K562 (cell line): ENCODE data around the gene ZCCHC3. TPM values are rescaled to one million over a fixed set of nuclear protein-coding genes. Genes with fewer than 3 reads are reported as not detected.
A peak's percentile ranks its signal among the peaks of the same experiment; 100 is the strongest.

Experiments
- CBX1 ChIP-seq: sonication (generic); IDR thresholded peaks from 2 replicates; pipeline ENCODE4 v1.6.1; 2016; ENCODE audit warnings: antibody characterized with exemption, low read depth, mild to moderate bottlenecking
- ESRRA ChIP-seq: fragments of 450-650 bp; IDR thresholded peaks from 2 replicates; pipeline ENCODE4 v1.6.1; 2014; ENCODE audit warnings: low read depth, mild to moderate bottlenecking, moderate library complexity, borderline replicate concordance
- HNRNPL ChIP-seq: fragments of 200-400 bp; formaldehyde crosslinking; IDR thresholded peaks from 2 replicates; pipeline ENCODE4 v1.6.1; 2017; ENCODE audit warnings: low read depth, mild to moderate bottlenecking, low read length
- ILK ChIP-seq: fragments of 450-650 bp; IDR thresholded peaks from 2 replicates; pipeline ENCODE4 v1.6.1; 2016; ENCODE audit warnings: missing genetic modification characterization, low read depth, mild to moderate bottlenecking, missing compliant biosample characterization, moderate library complexity, borderline replicate concordance
- KAT7 ChIP-seq: sonication (generic); formaldehyde crosslinking; IDR thresholded peaks from 2 replicates; pipeline ENCODE4 v1.8.0; 2022; ENCODE audit warnings: missing genetic modification reagents, mild to moderate bottlenecking, borderline replicate concordance
- POLR2G ChIP-seq: fragments of 200-400 bp; formaldehyde crosslinking; IDR thresholded peaks from 2 replicates; pipeline ENCODE4 v1.6.1; 2017; ENCODE audit warnings: low read depth, mild to moderate bottlenecking, antibody characterized with exemption, low read length, moderate library complexity
- POLR2H ChIP-seq: IDR thresholded peaks from 2 replicates; pipeline ENCODE4 v1.6.1; 2016; ENCODE audit warnings: missing genetic modification characterization, low read depth, mild to moderate bottlenecking, control low read depth, missing compliant biosample characterization, moderate library complexity
- SAP30 ChIP-seq: fragments of 200-600 bp; sonication (generic); IDR thresholded peaks from 2 replicates; pipeline ENCODE4 v1.6.1; 2012; ENCODE audit warnings: borderline replicate concordance, low read depth, mild to moderate bottlenecking, moderate library complexity, low read length, control low read depth, inconsistent platforms; ENCODE audit not compliant: insufficient read depth, poor library complexity, severe bottlenecking
- SP1 ChIP-seq: sonication (generic); formaldehyde crosslinking; IDR thresholded peaks from 2 replicates; pipeline ENCODE4 v1.8.1; 2022; ENCODE audit warnings: mild to moderate bottlenecking, missing genetic modification reagents
- ZNF408 ChIP-seq: fragments of 250-450 bp; sonication (Bioruptor Pico); IDR thresholded peaks from 2 replicates; pipeline ENCODE4 v1.4.0; 2020; ENCODE audit warnings: low read depth, mild to moderate bottlenecking, moderate library complexity
- ZNF644 ChIP-seq: fragments of 200-800 bp; sonication (Bioruptor generic); IDR thresholded peaks from 2 replicates; pipeline ENCODE4 v1.6.1; 2016; ENCODE audit warnings: low read depth, missing genetic modification characterization, missing compliant biosample characterization
- ZSCAN29 ChIP-seq: fragments of 450-650 bp; IDR thresholded peaks from 2 replicates; pipeline ENCODE4 v1.6.1; 2017
- polyA plus RNA-seq, 8 experiments: library from polyadenylated mRNA; depleted of rRNA in 4 of 8; stranded (reverse) in 5 of 8; unstranded in 3 of 8; fragments of >200 nt; fragmentation: Nextera tagmentation in 2 of 8; fragmentation: Illumina TruSeq in 1 of 8; extraction: Ambion mirVana in 2 of 8; extraction: Trizol in 1 of 8; gene quantifications; 2 replicates each; pipeline versions ENCODE4 v1.2.1 to v1.2.3, GENCODE V29; 2011 to 2014; ENCODE audit warnings: inconsistent platforms in 1 of 8, missing spikeins in 1 of 8
- total RNA-seq, 7 experiments: library from RNA; depleted of rRNA in 6 of 7; stranded (reverse); fragments of >200 nt in 6 of 7; fragmentation: Illumina TruSeq in 2 of 7; extraction: Trizol in 2 of 7; gene quantifications; 2 replicates each; pipeline versions ENCODE4 v1.2.1 to v1.2.3, GENCODE V29; 2011 to 2021; ENCODE audit warnings: low replicate concordance in 1 of 7
- TF ChIP-seq, protein P1 (sequence below): fragments of 250-450 bp; sonication (Bioruptor Pico); IDR thresholded peaks from 2 replicates; pipeline ENCODE4 v1.5.0; 2021; ENCODE audit warnings: mild to moderate bottlenecking, borderline replicate concordance
- TF ChIP-seq, protein P2 (sequence below): fragments of 200-400 bp; formaldehyde crosslinking; IDR thresholded peaks from 2 replicates; pipeline ENCODE4 v1.6.1; 2017; ENCODE audit warnings: mild to moderate bottlenecking, low read depth, low read length, moderate library complexity
- TF ChIP-seq, protein P3 (sequence below): sonication (generic); formaldehyde crosslinking; IDR thresholded peaks from 2 replicates; pipeline ENCODE4 v1.4.0; 2020; ENCODE audit warnings: mild to moderate bottlenecking, missing genetic modification reagents
- TF ChIP-seq, protein P4 (sequence below): fragments of 250-450 bp; sonication (Bioruptor Pico); IDR thresholded peaks from 2 replicates; pipeline ENCODE4 v1.8.0; 2021; ENCODE audit warnings: moderate library complexity, mild to moderate bottlenecking, inconsistent platforms

Gene ZCCHC3
- total and polyA plus RNA-seq, 9 of the 15 experiments (the other 6 are each of a cell fraction or from before 2014, with no cell fraction given) = 2.8 to 23.3 (median 16.5) TPM

DNA sequence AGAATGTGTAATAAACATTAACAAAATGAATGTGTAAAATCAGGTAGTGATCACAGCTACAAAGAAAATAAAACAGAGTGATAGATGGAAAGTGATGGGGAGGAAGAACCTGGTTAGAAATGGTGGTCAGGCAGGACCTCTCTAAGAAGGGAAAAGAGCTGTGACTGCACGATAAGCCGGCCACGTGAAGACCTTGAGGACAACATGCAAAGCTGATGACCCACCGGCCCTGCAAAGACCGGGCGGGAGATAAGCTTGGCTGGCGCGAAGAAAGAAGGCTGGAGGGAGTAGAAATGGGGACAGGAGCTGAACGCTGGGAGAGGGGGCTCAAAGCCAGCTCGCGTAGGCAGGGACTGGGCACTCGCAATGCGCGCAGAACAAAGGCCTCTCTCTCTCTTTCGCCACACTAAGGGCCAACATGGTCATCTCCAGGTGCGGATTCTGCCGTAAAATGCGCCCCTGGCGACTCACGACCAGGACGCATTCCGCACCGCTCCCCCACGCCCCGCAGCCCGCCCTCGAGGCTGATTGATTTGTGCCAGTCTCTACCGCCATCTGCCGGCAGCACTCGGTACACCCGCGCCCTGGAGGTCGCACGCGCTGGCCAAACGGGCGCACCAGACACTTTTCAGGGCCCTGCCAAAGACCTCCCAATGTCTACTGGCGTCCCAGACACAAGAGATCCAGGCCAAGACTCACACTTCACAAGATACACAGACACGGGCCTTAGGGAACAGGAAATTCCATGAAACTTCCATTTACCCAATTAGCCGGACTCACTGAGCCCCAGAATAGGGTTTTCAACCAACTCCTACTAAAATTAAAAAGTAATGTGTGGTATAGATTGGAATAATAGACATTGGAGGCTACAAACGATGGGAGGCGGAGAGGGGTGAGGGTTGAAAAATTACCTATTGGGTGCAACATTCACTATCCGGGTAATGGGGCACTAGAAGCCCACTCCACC, 30.5 kb upstream of the ZCCHC3 start (continued):
- TF ChIP-seq, protein P1, sequence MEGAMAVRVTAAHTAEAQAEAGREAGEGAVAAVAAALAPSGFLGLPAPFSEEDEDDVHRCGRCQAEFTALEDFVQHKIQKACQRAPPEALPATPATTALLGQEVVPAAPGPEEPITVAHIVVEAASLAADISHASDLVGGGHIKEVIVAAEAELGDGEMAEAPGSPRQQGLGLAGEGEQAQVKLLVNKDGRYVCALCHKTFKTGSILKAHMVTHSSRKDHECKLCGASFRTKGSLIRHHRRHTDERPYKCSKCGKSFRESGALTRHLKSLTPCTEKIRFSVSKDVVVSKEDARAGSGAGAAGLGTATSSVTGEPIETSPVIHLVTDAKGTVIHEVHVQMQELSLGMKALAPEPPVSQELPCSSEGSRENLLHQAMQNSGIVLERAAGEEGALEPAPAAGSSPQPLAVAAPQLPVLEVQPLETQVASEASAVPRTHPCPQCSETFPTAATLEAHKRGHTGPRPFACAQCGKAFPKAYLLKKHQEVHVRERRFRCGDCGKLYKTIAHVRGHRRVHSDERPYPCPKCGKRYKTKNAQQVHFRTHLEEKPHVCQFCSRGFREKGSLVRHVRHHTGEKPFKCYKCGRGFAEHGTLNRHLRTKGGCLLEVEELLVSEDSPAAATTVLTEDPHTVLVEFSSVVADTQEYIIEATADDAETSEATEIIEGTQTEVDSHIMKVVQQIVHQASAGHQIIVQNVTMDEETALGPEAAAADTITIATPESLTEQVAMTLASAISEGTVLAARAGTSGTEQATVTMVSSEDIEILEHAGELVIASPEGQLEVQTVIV (CRISPR knock-in tag) = peak; percentile 94
- TF ChIP-seq ZNF408 (CRISPR knock-in tag) (no peak), POLR2H (tag) (peak; percentile 47; the same call in 1 of the 2 replicates), ILK (tag) (no peak), ZNF644 (tag) (no peak), SAP30 (no peak), ESRRA (0 out of 2 replicates have a peak, but pooled peaks have one; percentile 43), CBX1 (no peak), HNRNPL (no peak), ZSCAN29 (no peak), KAT7 (CRISPR knock-in tag) (peak; percentile 91; the same call in 1 of the 2 replicates), SP1 (peak; percentile 90), POLR2G (peak; percentile 72)
- TF ChIP-seq, protein P2, sequence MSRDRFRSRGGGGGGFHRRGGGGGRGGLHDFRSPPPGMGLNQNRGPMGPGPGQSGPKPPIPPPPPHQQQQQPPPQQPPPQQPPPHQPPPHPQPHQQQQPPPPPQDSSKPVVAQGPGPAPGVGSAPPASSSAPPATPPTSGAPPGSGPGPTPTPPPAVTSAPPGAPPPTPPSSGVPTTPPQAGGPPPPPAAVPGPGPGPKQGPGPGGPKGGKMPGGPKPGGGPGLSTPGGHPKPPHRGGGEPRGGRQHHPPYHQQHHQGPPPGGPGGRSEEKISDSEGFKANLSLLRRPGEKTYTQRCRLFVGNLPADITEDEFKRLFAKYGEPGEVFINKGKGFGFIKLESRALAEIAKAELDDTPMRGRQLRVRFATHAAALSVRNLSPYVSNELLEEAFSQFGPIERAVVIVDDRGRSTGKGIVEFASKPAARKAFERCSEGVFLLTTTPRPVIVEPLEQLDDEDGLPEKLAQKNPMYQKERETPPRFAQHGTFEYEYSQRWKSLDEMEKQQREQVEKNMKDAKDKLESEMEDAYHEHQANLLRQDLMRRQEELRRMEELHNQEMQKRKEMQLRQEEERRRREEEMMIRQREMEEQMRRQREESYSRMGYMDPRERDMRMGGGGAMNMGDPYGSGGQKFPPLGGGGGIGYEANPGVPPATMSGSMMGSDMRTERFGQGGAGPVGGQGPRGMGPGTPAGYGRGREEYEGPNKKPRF = no peak
- TF ChIP-seq, protein P3, sequence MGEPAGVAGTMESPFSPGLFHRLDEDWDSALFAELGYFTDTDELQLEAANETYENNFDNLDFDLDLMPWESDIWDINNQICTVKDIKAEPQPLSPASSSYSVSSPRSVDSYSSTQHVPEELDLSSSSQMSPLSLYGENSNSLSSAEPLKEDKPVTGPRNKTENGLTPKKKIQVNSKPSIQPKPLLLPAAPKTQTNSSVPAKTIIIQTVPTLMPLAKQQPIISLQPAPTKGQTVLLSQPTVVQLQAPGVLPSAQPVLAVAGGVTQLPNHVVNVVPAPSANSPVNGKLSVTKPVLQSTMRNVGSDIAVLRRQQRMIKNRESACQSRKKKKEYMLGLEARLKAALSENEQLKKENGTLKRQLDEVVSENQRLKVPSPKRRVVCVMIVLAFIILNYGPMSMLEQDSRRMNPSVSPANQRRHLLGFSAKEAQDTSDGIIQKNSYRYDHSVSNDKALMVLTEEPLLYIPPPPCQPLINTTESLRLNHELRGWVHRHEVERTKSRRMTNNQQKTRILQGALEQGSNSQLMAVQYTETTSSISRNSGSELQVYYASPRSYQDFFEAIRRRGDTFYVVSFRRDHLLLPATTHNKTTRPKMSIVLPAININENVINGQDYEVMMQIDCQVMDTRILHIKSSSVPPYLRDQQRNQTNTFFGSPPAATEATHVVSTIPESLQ = peak; percentile 100
- TF ChIP-seq, protein P4, sequence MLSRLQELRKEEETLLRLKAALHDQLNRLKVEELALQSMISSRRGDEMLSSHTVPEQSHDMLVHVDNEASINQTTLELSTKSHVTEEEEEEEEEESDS (CRISPR knock-in tag) = no peak
